Activated CD8-positive, alpha-beta memory T cell treated with anti-CD3 and anti-CD28 coated beads, Interleukin-2, amount 50 U/mL, for 24 hours (primary cell): ENCODE measurements around the gene CCDC12.
A peak's percentile ranks its signal among the peaks of the same experiment; 100 is the strongest.

ENCODE experiments used
- DNase-seq: peaks from one replicate; pipeline ENCODE4 v3.0.0-alpha.2; 2020; ENCODE audit errors: extremely low read depth

CCDC12 gene

GRCh38 chr3:46907271-46907670 is 69.3 kb downstream of the CCDC12 start:
- DNase-seq = no peak

- no peak for DNase-seq
These were observed 70.0 kb downstream of the CCDC12 start for GRCh38 chr3:46906471-46907058.

GRCh38 chr3:46905661-46906451 is 70.7 kb downstream of the CCDC12 start:
- no peak for DNase-seq

GRCh38 chr3:46905213-46905560 is 71.4 kb downstream of the CCDC12 start:
- no peak for DNase-seq

GRCh38 chr3:46904303-46905212 is 72.0 kb downstream of the CCDC12 start:
- no peak for DNase-seq

- DNase-seq = no peak
These were observed 72.9 kb downstream of the CCDC12 start for GRCh38 chr3:46903341-46904302.

GRCh38 chr3:46902188-46902631 is 74.3 kb downstream of the CCDC12 start:
- DNase-seq = no peak

- no peak for DNase-seq
These were observed 74.9 kb downstream of the CCDC12 start for GRCh38 chr3:46901591-46902187.

- DNase-seq = no peak
These were observed 75.5 kb downstream of the CCDC12 start for GRCh38 chr3:46901061-46901460.

GRCh38 chr3:46900356-46900755 is 76.2 kb downstream of the CCDC12 start:
- no peak for DNase-seq

- DNase-seq = no peak
These were observed 76.6 kb downstream of the CCDC12 start for GRCh38 chr3:46900007-46900292.

GRCh38 chr3:46899151-46900006 is 77.2 kb downstream of the CCDC12 start:
- no peak for DNase-seq

GRCh38 chr3:46898321-46899150 is 78.0 kb downstream of the CCDC12 start:
- DNase-seq = no peak

GRCh38 chr3:46897829-46898320 is 78.7 kb downstream of the CCDC12 start:
- no peak for DNase-seq

GRCh38 chr3:46897031-46897430 is 79.5 kb downstream of the CCDC12 start:
- no peak for DNase-seq

GRCh38 chr3:46896386-46896785 is 80.2 kb downstream of the CCDC12 start:
- DNase-seq = no peak

- no peak for DNase-seq
These were observed 80.8 kb downstream of the CCDC12 start for GRCh38 chr3:46895761-46896160.

- peak; percentile 44 for DNase-seq
These were observed 81.3 kb downstream of the CCDC12 start for GRCh38 chr3:46895204-46895660.

GRCh38 chr3:46894256-46894655 is 82.3 kb downstream of the CCDC12 start:
- no peak for DNase-seq
